Lower leg skin (tissue), 4 donors: ENCODE measurements around the gene ABHD18. TPM values are rescaled to one million over a fixed set of nuclear protein-coding genes. Genes with fewer than 3 reads are reported as not detected.
"Not testable (repeated sequence)": the region's sequence is repeated elsewhere in the genome, so short reads cannot be mapped to it uniquely, and the experiment has no call there.

Experiments used
- DNase-seq, 2 donors: peaks; one replicate each; pipeline ENCODE4 v3.0.0-alpha.2; 2019; ENCODE audit warnings: low spot score in 2 of 2
- H3K4me3 ChIP-seq: fragments of 200-600 bp; sonication (generic); 2 replicates; pipeline ENCODE4 v1.5.1; 2017; ENCODE audit warnings: mild to moderate bottlenecking, low read depth; ENCODE audit not compliant: poor library complexity, severe bottlenecking
- POLR2A ChIP-seq, 2 donors: fragments of 450-650 bp; IDR thresholded peaks; one replicate each; pipeline ENCODE4 v1.6.1; 2016 to 2017; ENCODE audit warnings: antibody characterized with exemption in 2 of 2, mild to moderate bottlenecking in 1 of 2, moderate library complexity in 1 of 2
- WGBS, 2 donors: methylation state at CpG; one replicate each; pipeline ENCODE4 v1.1.5; 2018; 5-methylcytosine and 5-hydroxymethylcytosine counted together
- intact Hi-C: fragments of 100-400 bp; cut with DNase I; formaldehyde crosslinking; loops from one replicate; pipeline ENCODE4 v1.15.0; 2023; ENCODE audit warnings: low total_unique reads
- total RNA-seq, 4 donors: library from RNA; depleted of rRNA; stranded (reverse); fragments of >200 nt; gene quantifications; one replicate each; pipeline ENCODE4 v1.1.0, GENCODE V29; 2016
- TF ChIP-seq, protein P1 (sequence below), 3 donors: fragments of 450-650 bp; IDR thresholded peaks; one replicate each; pipeline ENCODE4 v1.5.1; 2016; ENCODE audit warnings: antibody characterized with exemption in 3 of 3, mild to moderate bottlenecking in 3 of 3, moderate library complexity in 2 of 3

The ABHD18 gene
- total RNA-seq, 4 donors from 2014 or later, result 4.2 to 11.9 (median 7.9) TPM

- DNase-seq, H3K4me3 ChIP-seq, intact Hi-C loops: not testable (repeated sequence)
- WGBS, 2 donors, result 92% methylated on average over 9 of the region's 9 CpGs
Observed at GRCh38 chr4:128054907-128055306, 89.7 kb downstream of the ABHD18 start.

GRCh38 chr4:128055441-128056206, 90.4 kb downstream of the ABHD18 start:
- WGBS, 2 donors, result 94 to 95% methylated on average over 10 of the region's 10 CpGs
- H3K4me3 ChIP-seq, DNase-seq, intact Hi-C loops: not testable (repeated sequence)

DNA sequence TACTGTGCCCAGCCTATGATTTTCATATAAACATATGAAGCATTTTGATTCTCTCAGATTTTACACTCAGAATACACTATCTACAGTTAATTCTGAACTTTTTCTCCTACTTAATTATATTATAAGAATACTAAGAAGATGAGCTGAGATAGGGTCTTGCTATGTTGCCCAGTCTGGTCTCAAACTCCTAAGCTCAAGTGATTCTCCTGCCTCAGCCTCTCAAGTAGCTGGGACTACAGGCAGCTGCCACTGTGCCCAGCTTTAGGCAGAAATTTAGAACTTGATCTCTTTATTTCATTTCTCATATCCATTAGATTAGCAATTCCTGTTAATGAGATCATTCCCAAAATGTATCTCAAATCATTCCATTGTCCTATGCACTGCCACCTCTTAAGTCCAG, 91.2 kb downstream of the ABHD18 start:
- DNase-seq, result no peak
- intact Hi-C loops, result no loop called here
- no peak overlapping the region for H3K4me3 ChIP-seq
- TF ChIP-seq, protein P1, sequence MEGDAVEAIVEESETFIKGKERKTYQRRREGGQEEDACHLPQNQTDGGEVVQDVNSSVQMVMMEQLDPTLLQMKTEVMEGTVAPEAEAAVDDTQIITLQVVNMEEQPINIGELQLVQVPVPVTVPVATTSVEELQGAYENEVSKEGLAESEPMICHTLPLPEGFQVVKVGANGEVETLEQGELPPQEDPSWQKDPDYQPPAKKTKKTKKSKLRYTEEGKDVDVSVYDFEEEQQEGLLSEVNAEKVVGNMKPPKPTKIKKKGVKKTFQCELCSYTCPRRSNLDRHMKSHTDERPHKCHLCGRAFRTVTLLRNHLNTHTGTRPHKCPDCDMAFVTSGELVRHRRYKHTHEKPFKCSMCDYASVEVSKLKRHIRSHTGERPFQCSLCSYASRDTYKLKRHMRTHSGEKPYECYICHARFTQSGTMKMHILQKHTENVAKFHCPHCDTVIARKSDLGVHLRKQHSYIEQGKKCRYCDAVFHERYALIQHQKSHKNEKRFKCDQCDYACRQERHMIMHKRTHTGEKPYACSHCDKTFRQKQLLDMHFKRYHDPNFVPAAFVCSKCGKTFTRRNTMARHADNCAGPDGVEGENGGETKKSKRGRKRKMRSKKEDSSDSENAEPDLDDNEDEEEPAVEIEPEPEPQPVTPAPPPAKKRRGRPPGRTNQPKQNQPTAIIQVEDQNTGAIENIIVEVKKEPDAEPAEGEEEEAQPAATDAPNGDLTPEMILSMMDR (IDR thresholded peaks at IDR 0.05), result no peak
- no peak for TF ChIP-seq POLR2A (IDR thresholded peaks at IDR 0.05)

DNA sequence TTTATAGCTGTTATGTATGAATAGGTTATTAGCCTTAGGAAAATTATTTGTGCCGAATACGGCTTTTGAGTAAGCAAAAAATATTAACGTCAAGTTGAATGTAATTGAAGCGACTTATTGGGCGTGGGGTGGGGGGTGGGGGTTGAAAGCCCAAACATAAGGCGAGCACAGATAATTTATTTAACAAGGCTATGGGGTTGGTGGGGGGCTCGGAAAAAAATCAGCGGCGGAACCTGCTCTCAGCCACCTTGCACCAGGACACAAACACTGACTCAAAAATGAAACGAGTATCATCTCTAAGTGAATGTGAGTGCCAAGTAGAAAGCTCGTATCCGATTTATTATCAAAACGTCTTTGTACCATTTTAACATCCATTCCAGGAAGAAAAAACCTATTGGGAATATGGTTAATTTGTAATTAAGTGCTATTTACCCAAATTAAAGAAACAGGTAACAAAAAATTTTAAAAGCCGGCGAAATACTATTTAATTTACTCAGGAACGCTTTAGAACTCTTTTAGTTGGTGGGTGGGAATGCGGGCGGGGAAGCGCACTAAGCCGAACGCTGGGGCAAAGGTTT, 95.0 kb downstream of the ABHD18 start:
- 16% methylated on average over 21 of the region's 21 CpGs for WGBS, 2 donors
- intact Hi-C loops, result no loop called here
- peak overlapping the region; percentile 83 for H3K4me3 ChIP-seq
- TF ChIP-seq POLR2A (IDR thresholded peaks at IDR 0.05), result no peak
- TF ChIP-seq, protein P1 (IDR thresholded peaks at IDR 0.05), result no peak
- DNase-seq, result no peak

DNA sequence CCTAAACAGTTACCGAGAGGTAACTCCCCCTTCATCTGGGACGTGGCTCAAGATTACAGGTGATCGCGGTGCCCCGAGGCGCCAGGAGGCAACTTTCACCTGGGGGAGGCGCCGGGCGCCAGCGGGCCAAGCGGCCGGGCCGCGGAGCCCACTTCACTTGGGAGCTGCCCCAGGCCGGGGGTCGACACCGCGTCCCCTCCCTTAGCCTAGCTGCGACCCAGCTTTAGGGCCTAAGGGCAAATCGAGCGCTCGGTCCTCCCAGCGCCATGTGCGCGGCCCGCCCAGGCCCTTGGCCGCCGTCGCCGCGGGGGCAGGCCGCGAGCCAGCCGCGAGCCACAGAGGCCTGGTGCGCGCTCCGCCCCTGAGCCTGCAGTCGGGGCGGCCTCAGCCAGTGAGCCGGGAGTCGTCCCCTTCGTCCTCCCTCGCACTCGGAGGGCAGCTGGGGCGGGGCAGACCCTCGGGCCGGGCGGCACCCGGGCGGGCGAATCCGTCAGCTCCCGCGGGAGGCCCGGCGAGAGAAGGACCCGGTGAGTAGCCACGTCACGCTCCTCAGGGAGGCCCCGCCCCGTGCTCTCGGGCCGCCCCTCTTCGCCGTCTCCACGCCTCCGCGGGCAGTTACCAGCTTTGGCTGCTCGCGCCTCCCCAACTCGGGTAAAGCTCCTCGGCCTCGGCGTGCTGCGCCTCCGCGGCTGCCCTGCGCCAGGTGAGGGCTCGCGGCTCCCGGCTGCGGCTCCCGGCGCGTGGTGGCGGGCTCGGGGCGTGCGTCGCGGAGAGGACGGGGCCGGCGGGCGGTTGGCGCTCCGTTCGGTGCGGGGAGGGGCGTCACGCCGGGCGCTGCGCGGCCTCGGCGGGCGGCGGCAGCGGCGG, 95.7 kb downstream of the ABHD18 start, which contains the start of gene LARP1B:
Gene LARP1B, plus strand, starts transcription at position 614 of the 867 bp plus-strand sequence. CDS start 13,640 bp downstream, outside the sequence.
- 0% methylated on average over 7 to 53 of the region's 112 CpGs for WGBS, 2 donors
- peak within 1 kb of the TSS; percentile 83 for H3K4me3 ChIP-seq
- TF ChIP-seq, protein P1 (IDR thresholded peaks at IDR 0.05), result no peak
- peak in 1 of 2 donors; percentile 40 for TF ChIP-seq POLR2A (IDR thresholded peaks at IDR 0.05)
- intact Hi-C loops, result no loop called here
- peak; percentile 93 to 98 for DNase-seq

DNA sequence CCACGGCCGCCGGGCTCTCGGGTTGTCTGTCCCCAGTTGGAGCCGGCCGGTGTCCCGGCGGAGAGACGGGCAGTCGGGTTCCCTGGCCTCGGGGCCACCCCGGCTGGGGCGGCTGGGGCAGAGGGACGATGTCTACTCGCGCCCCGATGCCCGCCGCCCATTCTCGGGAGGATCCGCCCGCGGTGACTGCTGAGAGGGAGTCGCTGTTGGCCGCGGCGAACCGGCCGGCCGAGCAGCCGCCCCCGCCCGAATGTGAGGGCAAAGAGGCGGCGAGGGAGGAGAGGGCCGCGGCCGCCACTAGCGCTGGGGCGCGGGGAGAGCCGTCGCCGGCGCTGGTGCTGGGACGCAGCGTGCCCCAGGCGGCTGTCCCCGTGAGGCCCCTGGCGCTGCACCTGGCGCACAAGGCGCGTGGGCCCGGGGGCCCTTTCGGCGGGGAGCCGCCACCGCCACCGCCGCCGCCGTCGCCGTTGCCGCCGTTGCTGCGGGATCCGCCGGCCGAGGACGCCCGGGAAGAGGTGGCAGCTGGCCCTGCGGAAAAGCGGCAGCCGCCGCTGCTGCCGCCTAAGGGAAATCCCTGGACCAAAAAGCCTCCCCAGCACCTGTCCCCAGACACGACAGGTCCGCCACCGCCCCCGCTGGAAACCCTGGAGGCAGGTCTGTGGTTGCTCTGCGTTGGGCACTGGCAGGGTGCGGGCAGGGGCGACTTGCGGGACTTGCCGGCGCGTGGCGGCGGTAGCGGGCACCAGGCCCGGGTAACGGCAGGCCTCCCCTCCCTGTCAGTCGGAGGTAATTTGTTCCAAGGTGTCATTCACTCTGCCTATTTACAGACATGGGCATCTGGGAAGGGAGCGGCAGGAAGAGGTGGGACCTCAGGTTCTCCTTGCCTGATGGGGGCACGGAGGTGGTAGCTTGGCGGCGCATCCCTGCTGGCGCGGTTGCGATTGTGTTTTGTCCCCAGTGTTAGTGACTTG, 96.6 kb downstream of the ABHD18 start:
- H3K4me3 ChIP-seq, result peak overlapping the region; percentile 83
- WGBS, 2 donors, result 1 to 2% methylated on average over 25 to 36 of the region's 101 CpGs
- DNase-seq, result peak; percentile 29 to 89
- intact Hi-C loops, result no loop called here
- no peak for TF ChIP-seq POLR2A (IDR thresholded peaks at IDR 0.05)
- TF ChIP-seq, protein P1 (IDR thresholded peaks at IDR 0.05), result no peak

GRCh38 chr4:128066453-128066820, 101.2 kb downstream of the ABHD18 start:
- intact Hi-C loops, result not testable (repeated sequence)

More at GRCh38 chr4:128066453-128066820, 101.2 kb downstream of the ABHD18 start:
- H3K4me3 ChIP-seq, DNase-seq: not testable (repeated sequence)
- WGBS, 2 donors, result 95 to 98% methylated on average over 10 of the region's 10 CpGs
